Natural killer cell (primary cell): ENCODE data around the gene CDC37L1. TPM values are rescaled to one million over a fixed set of nuclear protein-coding genes. Genes with fewer than 3 reads are reported as not detected.

ENCODE experiments used
- ATAC-seq, 3 donors: fragments of 150-1000 bp in 2 of 3; fragments of 200-7000 bp in 1 of 3; cut with Tn5 transposase; 1 replicate in 1 of 3; 2 replicates in 2 of 3; pipeline ENCODE4 v1.10.0; 2021; ENCODE audit warnings: mild to moderate bottlenecking in 2 of 3, moderate library complexity in 2 of 3
- DNase-seq, 2 donors: peaks; one replicate each; pipeline versions ENCODE4 v3.0.0 to v3.0.0-alpha.2; 2013 to 2021; ENCODE audit warnings: mixed read lengths in 1 of 2
- H3K27ac ChIP-seq: one replicate; pipeline ENCODE4 v1.5.1; 2013; ENCODE audit warnings: mild to moderate bottlenecking, low read length
- H3K27me3 ChIP-seq: one replicate; pipeline ENCODE4 v1.6.1; 2013; ENCODE audit warnings: low read length; ENCODE audit not compliant: control insufficient read depth, insufficient read depth
- H3K36me3 ChIP-seq: one replicate; pipeline ENCODE4 v1.6.1; 2013; ENCODE audit warnings: low read length; ENCODE audit not compliant: control insufficient read depth, insufficient read depth
- H3K4me1 ChIP-seq: one replicate; pipeline ENCODE4 v1.6.1; 2013; ENCODE audit warnings: low read length; ENCODE audit not compliant: control insufficient read depth, insufficient read depth
- H3K4me3 ChIP-seq: one replicate; pipeline ENCODE4 v1.5.1; 2013; ENCODE audit warnings: low read length
- H3K9me3 ChIP-seq: one replicate; pipeline ENCODE4 v1.6.1; 2013; ENCODE audit warnings: low read length; ENCODE audit not compliant: control insufficient read depth, insufficient read depth
- H3K27ac Mint-ChIP-seq, 2 donors: one replicate each; pipeline ENCODE4 v1.8.0; 2022; ENCODE audit warnings: mild to moderate bottlenecking in 2 of 2, mixed read lengths in 2 of 2, moderate library complexity in 1 of 2
- H3K27me3 Mint-ChIP-seq, 2 donors: one replicate each; pipeline ENCODE4 v1.8.0; 2022; ENCODE audit warnings: low read depth in 2 of 2, mixed read lengths in 2 of 2
- H3K36me3 Mint-ChIP-seq: one replicate; pipeline ENCODE4 v1.8.0; 2022; ENCODE audit warnings: mixed read lengths
- H3K4me1 Mint-ChIP-seq, 2 donors: one replicate each; pipeline ENCODE4 v1.8.0; 2022; ENCODE audit warnings: mixed read lengths in 2 of 2
- H3K4me3 Mint-ChIP-seq: one replicate; pipeline ENCODE4 v1.8.0; 2022; ENCODE audit warnings: mild to moderate bottlenecking, moderate library complexity, mixed read lengths
- H3K9me3 Mint-ChIP-seq, 2 donors: one replicate each; pipeline ENCODE4 v1.8.0; 2022; ENCODE audit warnings: mixed read lengths in 2 of 2
- WGBS: methylation state at CpG from one replicate; pipeline ENCODE4 v1.1.7; 2013; ENCODE audit warnings: missing lambda C conversion rate; ENCODE audit not compliant: insufficient coverage; 5-methylcytosine and 5-hydroxymethylcytosine counted together
- intact Hi-C: fragments of 100-400 bp; cut with micrococcal nuclease; formaldehyde crosslinking; loops from one replicate; pipeline ENCODE4 v1.14.2; 2022
- total RNA-seq, 4 donors: library from RNA; stranded (reverse); fragments of 120-200 nt in 1 of 4; gene quantifications; one replicate each; pipeline versions ENCODE4 v1.2.3 to v1.2.4, GENCODE V29; 2013 to 2022
- TF ChIP-seq, protein P1 (sequence below): fragments of 200-600 bp; IDR thresholded peaks from one replicate; pipeline ENCODE4 v1.8.0; 2022; ENCODE audit warnings: antibody characterized with exemption

The CDC37L1 gene
- total RNA-seq, 3 donors from 2014 or later (not counting 1 experiment from before 2014, with no cell fraction given): 11.6 to 20.1 (median 13.0) TPM

- DNase-seq: no peak
- H3K36me3 ChIP-seq: peaks cover 53% of the 10 kb centered on the region
- no peaks in the 10 kb centered on the region for H3K27me3 ChIP-seq
- Mint-ChIP-seq H3K36me3 (peaks cover 13% of the 10 kb centered on the region), H3K4me3 (no peak overlapping the region), H3K27me3 (no peaks in the 10 kb centered on the region), H3K27ac (no peak overlapping the region), H3K9me3 (no peaks in the 10 kb centered on the region), H3K4me1 (peaks cover 0 to 5% of the 10 kb centered on the region in 2 donors)
- H3K4me1 ChIP-seq: no peaks in the 10 kb centered on the region
- no peak overlapping the region for H3K27ac ChIP-seq
- no peak for ATAC-seq
- H3K4me3 ChIP-seq: no peak overlapping the region
- 98% methylated on average over 4 of the region's 4 CpGs for WGBS
- no peaks in the 10 kb centered on the region for H3K9me3 ChIP-seq
- TF ChIP-seq, protein P1, sequence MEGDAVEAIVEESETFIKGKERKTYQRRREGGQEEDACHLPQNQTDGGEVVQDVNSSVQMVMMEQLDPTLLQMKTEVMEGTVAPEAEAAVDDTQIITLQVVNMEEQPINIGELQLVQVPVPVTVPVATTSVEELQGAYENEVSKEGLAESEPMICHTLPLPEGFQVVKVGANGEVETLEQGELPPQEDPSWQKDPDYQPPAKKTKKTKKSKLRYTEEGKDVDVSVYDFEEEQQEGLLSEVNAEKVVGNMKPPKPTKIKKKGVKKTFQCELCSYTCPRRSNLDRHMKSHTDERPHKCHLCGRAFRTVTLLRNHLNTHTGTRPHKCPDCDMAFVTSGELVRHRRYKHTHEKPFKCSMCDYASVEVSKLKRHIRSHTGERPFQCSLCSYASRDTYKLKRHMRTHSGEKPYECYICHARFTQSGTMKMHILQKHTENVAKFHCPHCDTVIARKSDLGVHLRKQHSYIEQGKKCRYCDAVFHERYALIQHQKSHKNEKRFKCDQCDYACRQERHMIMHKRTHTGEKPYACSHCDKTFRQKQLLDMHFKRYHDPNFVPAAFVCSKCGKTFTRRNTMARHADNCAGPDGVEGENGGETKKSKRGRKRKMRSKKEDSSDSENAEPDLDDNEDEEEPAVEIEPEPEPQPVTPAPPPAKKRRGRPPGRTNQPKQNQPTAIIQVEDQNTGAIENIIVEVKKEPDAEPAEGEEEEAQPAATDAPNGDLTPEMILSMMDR: no peak
- intact Hi-C loops: no loop called here
These were observed 38.4 kb downstream of the CDC37L1 start for GRCh38 chr9:4717815-4718214.

DNA sequence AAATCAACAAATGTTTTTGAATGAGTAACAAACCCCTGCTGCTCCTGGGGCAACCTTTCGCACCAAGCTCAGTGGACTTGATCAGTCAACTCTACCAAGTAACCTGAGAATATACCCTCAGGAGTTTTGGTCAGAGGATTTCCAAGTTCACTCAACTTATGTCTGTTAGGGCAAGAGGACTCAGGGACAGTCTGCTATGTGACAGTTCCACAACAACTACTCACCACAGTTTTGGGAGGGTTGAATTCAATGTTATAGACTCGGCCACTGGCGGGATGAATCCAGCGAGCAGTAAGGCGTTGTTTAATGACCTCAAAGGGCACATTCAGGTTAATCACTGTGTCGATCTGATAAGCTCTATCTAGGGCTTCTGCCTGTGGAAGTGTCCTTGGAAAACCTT, 39.5 kb downstream of the CDC37L1 start:
- 99% methylated on average over 6 of the region's 6 CpGs for WGBS
- no peaks in the 10 kb centered on the region for H3K9me3 ChIP-seq
- DNase-seq (no peak), ATAC-seq (no peak)
- Mint-ChIP-seq H3K4me1 (peaks cover 0 to 5% of the 10 kb centered on the region in 2 donors), H3K9me3 (no peaks in the 10 kb centered on the region), H3K27me3 (no peaks in the 10 kb centered on the region), H3K36me3 (peaks cover 13% of the 10 kb centered on the region), H3K27ac (no peak overlapping the region), H3K4me3 (no peak overlapping the region)
- H3K4me1 ChIP-seq: no peaks in the 10 kb centered on the region
- no peaks in the 10 kb centered on the region for H3K27me3 ChIP-seq
- TF ChIP-seq, protein P1: no peak
- H3K27ac ChIP-seq: no peak overlapping the region
- intact Hi-C loops: no loop called here
- H3K36me3 ChIP-seq: peaks cover 47% of the 10 kb centered on the region
- no peak overlapping the region for H3K4me3 ChIP-seq

DNA sequence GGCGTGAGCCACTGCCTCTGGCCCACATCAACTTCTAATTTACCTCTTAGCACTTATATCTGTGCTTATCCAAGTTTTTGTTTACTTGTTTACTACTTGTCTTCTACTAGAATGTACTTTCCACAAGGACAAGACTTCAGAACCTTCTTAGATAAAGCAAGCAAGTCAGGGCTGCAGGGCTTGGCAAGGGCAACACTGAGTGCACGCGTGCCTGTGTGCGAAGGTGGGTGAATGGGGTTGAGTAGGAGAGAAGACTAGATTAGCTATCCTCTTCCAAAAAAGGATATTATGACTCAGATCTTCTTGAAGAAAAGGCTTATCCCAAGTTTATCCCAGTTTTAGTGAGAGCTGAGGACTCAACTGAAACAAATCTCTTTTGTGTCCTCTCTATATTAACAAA, 42.4 kb downstream of the CDC37L1 start:
- DNase-seq: no peak
- no peaks in the 10 kb centered on the region for H3K4me1 ChIP-seq
- intact Hi-C loops: no loop called here
- peaks cover 34% of the 10 kb centered on the region for H3K36me3 ChIP-seq
- Mint-ChIP-seq H3K36me3 (peaks cover 13% of the 10 kb centered on the region), H3K9me3 (no peaks in the 10 kb centered on the region), H3K27me3 (no peaks in the 10 kb centered on the region), H3K4me1 (peaks cover 7 to 12% of the 10 kb centered on the region in 2 donors), H3K4me3 (no peak overlapping the region), H3K27ac (no peak overlapping the region)
- TF ChIP-seq, protein P1: no peak
- no peak overlapping the region for H3K27ac ChIP-seq
- no peaks in the 10 kb centered on the region for H3K27me3 ChIP-seq
- H3K9me3 ChIP-seq: no peaks in the 10 kb centered on the region
- 92% methylated on average over 4 of the region's 4 CpGs for WGBS
- no peak overlapping the region for H3K4me3 ChIP-seq
- ATAC-seq: no peak

GRCh38 chr9:4725706-4726442, 46.5 kb downstream of the CDC37L1 start:
- Histone ChIP-seq H3K36me3 (peaks cover 10% of the 10 kb centered on the region), H3K4me1 (no peaks in the 10 kb centered on the region), H3K27ac (no peak overlapping the region), H3K4me3 (no peak overlapping the region), H3K27me3 (no peaks in the 10 kb centered on the region), H3K9me3 (no peaks in the 10 kb centered on the region)
- DNase-seq: no peak
- 72% methylated on average over 5 of the region's 7 CpGs for WGBS
- intact Hi-C loops: no loop called here
- no peaks in the 10 kb centered on the region for H3K36me3 Mint-ChIP-seq
- H3K9me3 Mint-ChIP-seq: no peaks in the 10 kb centered on the region
- ATAC-seq: no peak
- H3K4me3 Mint-ChIP-seq: no peak overlapping the region
- no peak overlapping the region for H3K27ac Mint-ChIP-seq
- TF ChIP-seq, protein P1: no peak
- H3K27me3 Mint-ChIP-seq: no peaks in the 10 kb centered on the region
- peaks cover 24 to 25% of the 10 kb centered on the region in 2 donors for H3K4me1 Mint-ChIP-seq
